Measurements from ENCODE around the gene BRSK2.
"Not testable (repeated sequence)": the region's sequence is repeated elsewhere in the genome, so short reads cannot be mapped to it uniquely, and the experiment has no call there.

BRSK2 gene

DNA sequence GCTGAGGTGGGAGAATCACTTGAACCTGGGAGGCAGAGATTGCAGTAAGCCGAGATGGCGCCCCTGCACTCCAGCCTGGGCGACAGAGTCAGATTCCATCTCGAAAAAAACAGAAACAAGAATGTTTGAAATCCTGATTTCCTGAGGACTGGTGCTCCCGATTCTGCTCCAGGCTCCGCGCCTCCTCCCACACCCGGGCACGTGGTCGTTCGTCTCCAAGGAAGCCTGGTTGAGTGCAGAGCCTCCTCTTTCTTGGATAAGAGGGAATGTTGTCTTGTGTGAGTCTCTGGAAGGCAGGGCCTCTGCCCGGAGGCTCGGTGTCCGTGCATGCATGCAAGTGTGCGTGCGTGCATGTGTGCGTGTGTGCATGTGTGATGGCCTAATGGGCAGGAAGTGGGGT lies 30.1 kb downstream of the BRSK2 start:
- H3K4me3 ChIP-seq (ENCODE audit: insufficient read depth, low read depth, low read length, poor library complexity, severe bottlenecking): no peak overlapping the region
- H3K36me3 ChIP-seq (ENCODE audit: control insufficient read depth, insufficient read depth, low read length): no peaks in the 10 kb centered on the region
- DNase-seq: no peak
- peaks cover 21% of the 10 kb centered on the region for H3K9me3 ChIP-seq (ENCODE audit: control insufficient read depth, low read length)
- no peak overlapping the region for H3K27ac ChIP-seq (ENCODE audit: insufficient read depth, low read length, poor library complexity, severe bottlenecking)
- H3K4me1 ChIP-seq (ENCODE audit: control insufficient read depth, insufficient read depth, low read length, poor library complexity, severe bottlenecking): no peaks in the 10 kb centered on the region
- no peaks in the 10 kb centered on the region for H3K27me3 ChIP-seq (replicated peaks; ENCODE audit: control insufficient read depth, insufficient read depth, low read length, poor library complexity, severe bottlenecking)

DNA sequence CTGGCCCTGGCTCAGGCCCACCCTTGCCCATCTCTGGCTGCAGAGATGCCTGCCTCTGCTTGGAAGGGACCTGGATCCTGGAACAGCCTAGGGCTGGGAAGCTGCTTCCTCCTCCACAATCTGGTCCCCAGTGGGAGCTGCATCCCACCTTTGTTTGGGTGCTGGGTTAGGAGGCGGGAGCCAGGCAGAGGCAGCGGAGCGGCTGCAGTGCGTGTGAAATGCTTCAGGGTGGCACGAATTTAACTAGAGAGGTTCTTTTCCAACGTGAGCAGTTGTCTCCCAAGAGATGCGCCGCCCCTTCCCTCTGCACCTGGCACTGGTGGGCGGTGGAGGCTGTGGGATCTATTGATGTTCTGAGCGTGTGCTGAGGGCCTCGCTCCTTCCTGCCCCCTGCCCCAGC lies 31.6 kb downstream of the BRSK2 start:
- no peaks in the 10 kb centered on the region for H3K27me3 ChIP-seq (replicated peaks; ENCODE audit: control insufficient read depth, insufficient read depth, low read length, poor library complexity, severe bottlenecking)
- DNase-seq: no peak
- no peaks in the 10 kb centered on the region for H3K4me1 ChIP-seq (ENCODE audit: control insufficient read depth, insufficient read depth, low read length, poor library complexity, severe bottlenecking)
- no peaks in the 10 kb centered on the region for H3K36me3 ChIP-seq (ENCODE audit: control insufficient read depth, insufficient read depth, low read length)
- H3K27ac ChIP-seq (ENCODE audit: insufficient read depth, low read length, poor library complexity, severe bottlenecking): no peak overlapping the region
- H3K4me3 ChIP-seq (ENCODE audit: insufficient read depth, low read depth, low read length, poor library complexity, severe bottlenecking): no peak overlapping the region
- H3K9me3 ChIP-seq (ENCODE audit: control insufficient read depth, low read length): peaks cover 19% of the 10 kb centered on the region

DNA sequence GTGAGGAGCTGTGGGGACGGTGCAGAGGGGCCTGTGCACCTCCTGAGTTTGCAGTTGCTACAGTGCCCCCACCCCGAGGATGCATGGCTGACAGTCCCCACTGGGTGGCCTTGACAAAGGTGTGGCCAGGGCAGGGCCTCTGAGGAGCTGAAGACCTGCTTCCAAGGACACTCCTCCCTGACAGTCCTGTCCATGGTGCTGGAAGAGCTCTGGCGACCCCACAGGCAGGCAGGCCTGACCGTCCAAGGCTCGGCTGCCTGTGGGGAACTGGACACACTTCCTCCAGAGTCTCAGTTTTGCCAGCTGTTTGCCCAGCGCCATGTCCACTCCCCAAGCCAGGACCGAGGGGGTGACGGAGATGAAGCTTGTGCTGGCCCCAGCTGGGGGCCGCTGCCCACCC lies 32.7 kb downstream of the BRSK2 start:
- no peak for DNase-seq
- peaks cover 13% of the 10 kb centered on the region for H3K9me3 ChIP-seq (ENCODE audit: control insufficient read depth, low read length)
- H3K27ac ChIP-seq (ENCODE audit: insufficient read depth, low read length, poor library complexity, severe bottlenecking): no peak overlapping the region

DNA sequence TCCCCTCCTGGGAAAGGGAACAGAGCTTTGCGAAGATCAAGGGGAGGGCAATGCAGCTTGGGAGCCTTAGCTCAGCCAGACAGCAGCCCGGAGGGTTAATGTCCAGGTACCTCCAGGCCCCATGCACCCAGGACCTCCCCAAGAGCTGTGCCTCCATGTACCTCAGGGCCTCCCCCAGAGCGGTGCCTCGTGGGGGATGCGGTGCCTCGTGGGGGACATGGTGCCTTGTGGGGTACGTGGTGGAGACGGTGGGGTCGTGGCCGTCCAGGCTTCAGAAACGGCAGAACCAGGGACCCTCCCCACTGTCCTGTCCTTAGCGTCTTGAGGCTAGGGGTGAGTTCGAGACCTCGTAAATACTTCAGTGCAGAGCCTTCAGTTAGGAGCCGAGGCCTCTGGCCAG lies 33.2 kb downstream of the BRSK2 start:
- no peaks in the 10 kb centered on the region for H3K4me1 ChIP-seq (ENCODE audit: control insufficient read depth, insufficient read depth, low read length, poor library complexity, severe bottlenecking)
- H3K9me3 ChIP-seq (ENCODE audit: control insufficient read depth, low read length): peaks cover 11% of the 10 kb centered on the region
- DNase-seq: no peak
- H3K27ac ChIP-seq (ENCODE audit: insufficient read depth, low read length, poor library complexity, severe bottlenecking): no peak overlapping the region
- no peak overlapping the region for H3K4me3 ChIP-seq (ENCODE audit: insufficient read depth, low read depth, low read length, poor library complexity, severe bottlenecking)
- H3K27me3 ChIP-seq (replicated peaks; ENCODE audit: control insufficient read depth, insufficient read depth, low read length, poor library complexity, severe bottlenecking): no peaks in the 10 kb centered on the region
- no peaks in the 10 kb centered on the region for H3K36me3 ChIP-seq (ENCODE audit: control insufficient read depth, insufficient read depth, low read length)

More for the DNA sequence above, 32.7 kb downstream of the BRSK2 start:
- H3K36me3 ChIP-seq (ENCODE audit: control insufficient read depth, insufficient read depth, low read length): no peaks in the 10 kb centered on the region
- no peaks in the 10 kb centered on the region for H3K4me1 ChIP-seq (ENCODE audit: control insufficient read depth, insufficient read depth, low read length, poor library complexity, severe bottlenecking)
- no peaks in the 10 kb centered on the region for H3K27me3 ChIP-seq (replicated peaks; ENCODE audit: control insufficient read depth, insufficient read depth, low read length, poor library complexity, severe bottlenecking)
- no peak overlapping the region for H3K4me3 ChIP-seq (ENCODE audit: insufficient read depth, low read depth, low read length, poor library complexity, severe bottlenecking)

DNA sequence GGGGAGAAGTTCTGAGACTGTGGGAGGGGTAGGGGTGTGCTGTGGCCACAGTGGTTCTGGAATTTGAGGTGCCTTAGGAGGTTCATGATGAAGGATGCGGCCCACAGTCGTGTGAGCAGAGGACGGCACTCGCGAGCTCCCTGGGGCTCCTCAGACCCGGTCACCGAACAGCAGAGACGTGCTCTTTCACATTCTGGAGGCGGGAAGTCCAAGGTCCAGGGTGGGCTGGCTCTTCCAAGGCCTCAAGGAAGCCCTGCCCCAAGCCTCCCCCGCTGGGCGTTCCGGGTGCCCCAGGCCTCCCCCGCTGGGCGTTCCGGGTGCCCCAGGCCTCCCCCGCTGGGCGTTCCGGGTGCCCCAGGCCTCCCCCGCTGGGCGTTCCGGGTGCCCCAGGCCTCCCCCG lies 33.7 kb downstream of the BRSK2 start:
- H3K4me1 ChIP-seq (ENCODE audit: control insufficient read depth, insufficient read depth, low read length, poor library complexity, severe bottlenecking); H3K27ac ChIP-seq (ENCODE audit: insufficient read depth, low read length, poor library complexity, severe bottlenecking); H3K9me3 ChIP-seq (ENCODE audit: control insufficient read depth, low read length); H3K4me3 ChIP-seq (ENCODE audit: insufficient read depth, low read depth, low read length, poor library complexity, severe bottlenecking); H3K36me3 ChIP-seq (ENCODE audit: control insufficient read depth, insufficient read depth, low read length); H3K27me3 ChIP-seq (replicated peaks; ENCODE audit: control insufficient read depth, insufficient read depth, low read length, poor library complexity, severe bottlenecking); DNase-seq: not testable (repeated sequence)

DNA sequence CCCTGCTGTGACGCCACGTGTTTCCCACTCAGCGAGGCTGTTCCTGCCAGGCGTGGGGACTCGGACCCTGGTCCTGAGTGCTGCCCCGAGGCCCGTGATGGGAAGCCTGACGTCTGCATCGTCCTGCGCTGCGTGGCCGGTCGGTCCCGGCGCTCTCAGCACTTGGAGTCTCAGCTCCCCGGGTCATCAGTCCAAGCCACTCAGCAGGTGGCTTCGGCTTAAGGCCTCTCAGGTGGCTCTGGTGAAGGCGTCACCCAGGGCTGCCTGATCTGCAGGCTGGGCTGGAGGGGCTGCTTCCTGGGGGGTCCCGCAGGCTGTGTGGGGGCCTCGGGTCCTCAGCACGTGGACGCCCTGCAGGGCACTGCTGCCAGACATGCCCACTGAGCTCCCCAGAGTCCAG lies 35.3 kb downstream of the BRSK2 start:
- Histone ChIP-seq H3K9me3 (ENCODE audit: control insufficient read depth, low read length) (no peaks in the 10 kb centered on the region), H3K27me3 (replicated peaks; ENCODE audit: control insufficient read depth, insufficient read depth, low read length, poor library complexity, severe bottlenecking) (no peaks in the 10 kb centered on the region), H3K4me3 (ENCODE audit: insufficient read depth, low read depth, low read length, poor library complexity, severe bottlenecking) (no peak overlapping the region), H3K4me1 (ENCODE audit: control insufficient read depth, insufficient read depth, low read length, poor library complexity, severe bottlenecking) (no peaks in the 10 kb centered on the region), H3K36me3 (ENCODE audit: control insufficient read depth, insufficient read depth, low read length) (no peaks in the 10 kb centered on the region), H3K27ac (ENCODE audit: insufficient read depth, low read length, poor library complexity, severe bottlenecking) (no peak overlapping the region)
- DNase-seq: no peak

DNA sequence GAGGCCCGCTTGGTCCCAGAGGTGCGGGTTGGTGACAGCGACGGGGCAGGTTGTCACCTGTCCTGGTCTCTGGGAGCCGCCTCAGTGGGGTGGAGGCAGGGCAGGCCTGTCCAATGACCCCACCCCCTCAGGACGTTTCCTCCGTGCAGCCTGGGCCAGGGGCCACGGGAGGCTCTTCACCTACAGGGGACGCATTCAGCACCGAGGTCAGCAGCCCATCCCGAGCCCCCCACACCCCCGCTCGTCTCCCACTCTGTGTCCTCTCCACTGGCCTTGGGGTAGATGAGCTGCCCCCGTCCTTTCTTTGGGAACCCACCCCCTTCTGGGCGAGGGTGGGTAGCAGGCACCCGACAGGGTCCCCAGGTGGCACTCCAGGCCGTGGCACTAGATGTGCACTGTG lies 35.7 kb downstream of the BRSK2 start:
- no peak for DNase-seq
- Histone ChIP-seq H3K27me3 (replicated peaks; ENCODE audit: control insufficient read depth, insufficient read depth, low read length, poor library complexity, severe bottlenecking) (no peaks in the 10 kb centered on the region), H3K27ac (ENCODE audit: insufficient read depth, low read length, poor library complexity, severe bottlenecking) (no peak overlapping the region), H3K36me3 (ENCODE audit: control insufficient read depth, insufficient read depth, low read length) (no peaks in the 10 kb centered on the region), H3K9me3 (ENCODE audit: control insufficient read depth, low read length) (no peaks in the 10 kb centered on the region), H3K4me3 (ENCODE audit: insufficient read depth, low read depth, low read length, poor library complexity, severe bottlenecking) (no peak overlapping the region), H3K4me1 (ENCODE audit: control insufficient read depth, insufficient read depth, low read length, poor library complexity, severe bottlenecking) (no peaks in the 10 kb centered on the region)

DNA sequence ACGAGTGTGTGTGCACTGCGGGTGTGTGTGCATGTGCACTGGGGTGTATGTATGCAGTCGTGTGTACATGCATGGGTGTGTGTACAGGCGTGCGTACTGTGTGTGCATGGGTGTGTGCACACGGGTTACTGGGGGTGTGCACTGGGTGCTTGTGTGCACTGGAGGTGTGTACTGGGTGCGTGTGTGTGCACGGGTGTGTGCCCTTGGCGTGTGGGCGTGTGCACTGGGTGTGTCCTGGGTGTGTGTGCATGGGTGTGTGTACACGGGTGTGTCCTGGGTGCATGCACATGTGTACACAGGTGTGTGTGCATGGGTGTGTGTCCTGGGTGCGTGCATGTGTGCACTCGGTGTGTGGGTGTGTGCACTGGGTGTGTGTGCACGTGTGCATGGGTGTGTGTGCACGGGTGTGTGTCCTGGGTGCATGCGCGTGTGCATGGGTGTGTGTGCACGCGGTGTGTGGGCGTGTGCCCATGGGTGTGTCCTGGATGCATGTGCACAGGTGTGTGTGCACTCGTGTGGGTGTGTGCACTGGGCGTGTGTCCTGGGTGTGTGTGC lies 39.1 kb downstream of the BRSK2 start:
- Histone ChIP-seq H3K4me3 (ENCODE audit: insufficient read depth, low read depth, low read length, poor library complexity, severe bottlenecking) (no peak overlapping the region), H3K27me3 (replicated peaks; ENCODE audit: control insufficient read depth, insufficient read depth, low read length, poor library complexity, severe bottlenecking) (no peaks in the 10 kb centered on the region), H3K4me1 (ENCODE audit: control insufficient read depth, insufficient read depth, low read length, poor library complexity, severe bottlenecking) (no peaks in the 10 kb centered on the region), H3K9me3 (ENCODE audit: control insufficient read depth, low read length) (no peaks in the 10 kb centered on the region), H3K27ac (ENCODE audit: insufficient read depth, low read length, poor library complexity, severe bottlenecking) (no peak overlapping the region), H3K36me3 (ENCODE audit: control insufficient read depth, insufficient read depth, low read length) (no peaks in the 10 kb centered on the region)
- DNase-seq: no peak

DNA sequence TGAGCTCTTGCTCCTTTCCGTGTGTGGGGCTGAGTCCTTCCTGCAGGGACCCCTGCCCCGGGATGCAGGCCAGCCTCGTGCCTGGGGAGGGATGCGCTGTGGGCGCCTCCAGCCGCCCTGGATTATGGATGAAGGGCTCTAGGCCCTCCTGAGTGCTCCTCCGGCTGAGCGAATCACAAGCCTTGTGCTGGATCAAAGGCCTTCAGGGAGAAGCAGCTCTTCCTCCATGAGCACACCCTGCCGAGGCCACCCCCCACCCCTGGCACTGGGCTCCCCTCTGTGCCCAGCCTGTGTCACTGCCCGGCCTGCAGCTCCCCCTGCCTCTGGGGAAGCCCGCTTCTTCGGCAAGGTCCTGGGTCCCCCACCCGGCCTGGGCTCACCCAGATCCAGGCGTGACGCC lies 43.8 kb downstream of the BRSK2 start:
- Histone ChIP-seq H3K9me3 (ENCODE audit: control insufficient read depth, low read length) (no peaks in the 10 kb centered on the region), H3K27ac (ENCODE audit: insufficient read depth, low read length, poor library complexity, severe bottlenecking) (no peak overlapping the region), H3K4me3 (ENCODE audit: insufficient read depth, low read depth, low read length, poor library complexity, severe bottlenecking) (no peak overlapping the region), H3K36me3 (ENCODE audit: control insufficient read depth, insufficient read depth, low read length) (no peaks in the 10 kb centered on the region), H3K4me1 (ENCODE audit: control insufficient read depth, insufficient read depth, low read length, poor library complexity, severe bottlenecking) (no peaks in the 10 kb centered on the region), H3K27me3 (replicated peaks; ENCODE audit: control insufficient read depth, insufficient read depth, low read length, poor library complexity, severe bottlenecking) (no peaks in the 10 kb centered on the region)
- DNase-seq: no peak

DNA sequence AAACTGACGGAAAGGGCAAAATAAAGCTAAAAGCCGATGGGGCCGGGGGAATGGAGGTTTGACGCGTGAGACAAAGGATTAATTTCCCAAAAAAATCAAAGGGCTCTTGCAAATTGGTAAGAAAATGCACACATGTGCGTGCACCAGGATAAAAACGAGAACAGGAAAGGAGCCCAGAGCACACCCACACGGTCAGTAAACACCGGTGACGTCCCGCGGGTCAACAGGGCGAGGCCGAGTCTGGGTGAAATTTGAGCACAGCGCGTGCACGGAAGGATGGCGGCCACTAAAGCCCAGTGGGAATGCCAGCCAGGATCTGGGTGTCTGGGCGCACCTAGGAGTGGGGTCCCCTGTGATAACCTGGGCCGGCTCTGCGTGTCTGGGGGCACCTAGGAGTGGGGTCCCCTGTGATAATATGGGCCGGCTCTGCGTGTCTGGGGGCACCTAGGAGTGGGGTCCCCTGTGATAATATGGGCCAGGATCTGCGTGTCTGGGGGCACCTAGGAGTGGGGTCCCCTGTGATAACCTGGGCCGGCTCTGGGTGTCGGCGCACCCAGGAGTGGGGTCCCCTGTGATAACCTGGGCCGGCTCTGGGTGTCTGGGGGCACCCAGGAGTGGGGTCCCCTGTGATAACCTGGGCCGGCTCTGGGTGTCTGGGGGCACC lies 44.4 kb downstream of the BRSK2 start:
- H3K36me3 ChIP-seq (ENCODE audit: control insufficient read depth, insufficient read depth, low read length): no peaks in the 10 kb centered on the region
- H3K27ac ChIP-seq (ENCODE audit: insufficient read depth, low read length, poor library complexity, severe bottlenecking): no peak overlapping the region
- H3K4me3 ChIP-seq (ENCODE audit: insufficient read depth, low read depth, low read length, poor library complexity, severe bottlenecking): no peak overlapping the region
- no peaks in the 10 kb centered on the region for H3K4me1 ChIP-seq (ENCODE audit: control insufficient read depth, insufficient read depth, low read length, poor library complexity, severe bottlenecking)
- H3K27me3 ChIP-seq (replicated peaks; ENCODE audit: control insufficient read depth, insufficient read depth, low read length, poor library complexity, severe bottlenecking): no peaks in the 10 kb centered on the region
- H3K9me3 ChIP-seq (ENCODE audit: control insufficient read depth, low read length): no peaks in the 10 kb centered on the region
- DNase-seq: no peak
